HTR-8/SVneo (cell line): ENCODE data around the gene CPEB2.

Experiments used
- DNase-seq: peaks from one replicate; pipeline ENCODE4 v3.0.0; 2011; ENCODE audit warnings: low spot score, mixed read lengths; ENCODE audit not compliant: insufficient read length
- FAIRE-seq: peaks from 2 replicates; lab custom pipeline; 2011; peaks lifted over from hg19 to GRCh38; lab: Jason Lieb, UNC

CPEB2 gene

DNA sequence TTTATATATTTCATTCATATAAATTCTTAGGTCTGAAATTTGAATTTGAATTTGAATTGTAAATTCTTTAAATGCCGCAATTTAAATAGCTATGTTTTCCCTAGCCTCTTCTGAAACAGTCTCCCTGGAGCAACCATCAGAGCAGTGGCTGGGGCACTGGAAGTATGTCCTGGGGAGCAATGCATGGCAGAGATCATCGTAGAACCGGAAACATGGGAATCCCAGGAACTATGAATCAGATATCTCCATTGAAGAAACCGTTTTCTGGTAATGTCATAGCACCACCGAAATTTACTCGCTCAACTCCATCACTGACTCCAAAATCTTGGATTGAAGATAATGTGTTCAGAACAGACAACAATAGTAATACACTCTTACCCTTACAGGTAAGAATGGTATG, 4.9 kb downstream of the CPEB2 start:
- DNase-seq (no peak), FAIRE-seq (no peak)

DNA sequence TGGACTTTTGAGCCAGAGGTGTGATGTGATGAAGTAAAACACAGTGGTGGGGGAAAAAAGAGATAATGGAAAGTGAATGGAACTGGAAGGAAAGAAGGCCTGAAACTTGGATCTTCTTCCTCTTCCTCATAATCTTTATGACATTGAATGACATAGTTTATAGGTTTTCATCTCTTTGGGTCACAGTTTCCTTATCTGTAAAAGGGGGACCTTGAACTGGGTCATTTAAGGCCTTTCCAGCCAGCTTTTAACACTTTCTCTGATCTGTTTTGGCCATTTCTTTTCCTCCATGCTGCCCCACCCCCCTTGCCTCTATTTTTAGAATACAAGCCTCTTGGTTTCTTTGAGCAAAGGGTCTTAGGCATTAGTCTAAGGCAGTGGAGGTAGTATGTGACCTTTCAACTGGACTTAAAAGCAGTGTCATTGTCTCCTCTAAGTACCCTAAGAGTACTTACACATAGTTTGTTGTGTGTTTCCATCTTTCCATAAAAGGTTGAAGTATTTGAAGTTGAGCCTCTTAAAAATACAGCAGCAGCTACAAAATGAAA, 7.8 kb downstream of the CPEB2 start:
- no peak for DNase-seq
- no peak for FAIRE-seq

- no peak for FAIRE-seq
- DNase-seq, result no peak
Measured at GRCh38 chr4:15011166-15011565, 8.9 kb downstream of the CPEB2 start.

DNA sequence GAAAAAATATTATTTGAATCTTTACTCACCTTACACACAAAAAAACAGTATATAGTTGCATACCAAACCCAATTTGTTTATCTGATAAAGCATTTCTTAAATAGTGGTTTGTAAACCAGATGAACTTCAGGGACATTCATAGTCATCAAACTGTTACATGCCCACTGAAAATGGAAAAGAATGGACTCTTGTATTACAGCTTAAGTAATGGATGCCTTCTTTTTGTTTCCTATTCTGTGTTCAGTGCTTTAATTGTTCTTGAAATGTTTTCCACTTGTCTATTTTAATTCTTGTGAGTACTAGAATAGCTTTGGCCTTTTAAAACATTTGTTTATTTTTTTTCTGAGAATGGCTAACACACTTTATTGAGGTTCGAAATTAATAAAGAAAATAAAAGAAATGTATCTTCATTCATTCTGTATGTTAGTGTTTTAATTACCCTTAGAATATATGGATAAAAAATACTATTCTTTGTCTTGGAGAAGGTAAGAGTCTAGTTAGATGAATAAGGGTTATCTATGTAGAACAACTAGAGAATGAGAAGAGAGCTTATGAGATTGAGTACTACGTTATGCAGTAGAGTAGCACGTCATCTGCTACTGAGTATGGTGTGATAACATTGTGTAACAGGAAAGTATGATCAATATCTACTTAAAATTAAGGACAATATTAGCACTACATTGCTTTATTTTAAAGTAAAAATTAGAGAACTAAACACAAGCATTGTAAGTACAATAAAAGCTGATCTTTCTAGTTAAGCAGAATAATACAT, 9.9 kb downstream of the CPEB2 start:
- no peak for DNase-seq
- FAIRE-seq, result no peak

- DNase-seq, result no peak
- FAIRE-seq, result no peak
Measured at GRCh38 chr4:15013585-15013984, 11.3 kb downstream of the CPEB2 start.

- FAIRE-seq (no peak), DNase-seq (no peak)
Measured at GRCh38 chr4:15015170-15015569, 12.9 kb downstream of the CPEB2 start.

GRCh38 chr4:15018361-15018760, 16.1 kb downstream of the CPEB2 start:
- DNase-seq, result no peak
- no peak for FAIRE-seq

- DNase-seq (no peak), FAIRE-seq (no peak)
Measured at GRCh38 chr4:15020502-15021286, 18.4 kb downstream of the CPEB2 start.

DNA sequence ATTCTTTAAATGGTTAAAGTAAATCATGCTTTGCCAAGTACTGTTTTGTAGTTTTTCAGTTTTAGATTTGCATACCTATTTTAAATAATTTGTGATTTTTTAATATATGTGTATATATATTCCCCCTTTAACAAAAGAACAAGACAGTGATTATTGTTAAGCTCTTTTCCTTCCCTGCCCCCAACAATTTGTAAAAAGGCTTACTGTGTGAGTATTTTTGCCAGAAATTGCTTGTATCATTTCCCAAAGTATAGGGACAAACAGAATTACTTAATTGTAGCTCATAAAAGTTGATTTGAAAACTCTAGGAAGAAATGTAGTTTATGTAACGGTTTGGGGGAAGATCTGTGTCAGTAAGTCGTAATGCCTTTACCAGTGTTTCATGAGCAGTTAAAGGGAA, 19.0 kb downstream of the CPEB2 start:
- DNase-seq (no peak), FAIRE-seq (no peak)

DNA sequence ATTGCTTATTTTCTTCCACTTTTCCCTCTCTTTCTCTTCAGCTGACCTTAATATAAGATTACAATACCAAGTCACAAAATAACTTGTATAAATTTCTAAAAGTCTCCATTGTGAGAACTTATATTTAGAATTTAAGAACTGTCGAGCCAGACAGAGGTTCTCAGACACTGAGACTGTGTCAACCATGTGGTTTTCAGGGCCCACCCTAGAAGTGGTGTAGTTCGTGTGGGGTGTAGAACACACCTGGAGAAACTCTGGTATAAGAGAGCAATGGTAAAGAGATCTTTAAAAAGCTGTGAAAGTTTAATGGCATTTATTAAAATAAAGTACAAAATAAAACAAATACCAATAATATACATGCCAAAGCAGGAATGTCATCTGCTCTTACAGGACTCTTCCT, 19.7 kb downstream of the CPEB2 start:
- no peak for FAIRE-seq
- DNase-seq, result no peak

DNA sequence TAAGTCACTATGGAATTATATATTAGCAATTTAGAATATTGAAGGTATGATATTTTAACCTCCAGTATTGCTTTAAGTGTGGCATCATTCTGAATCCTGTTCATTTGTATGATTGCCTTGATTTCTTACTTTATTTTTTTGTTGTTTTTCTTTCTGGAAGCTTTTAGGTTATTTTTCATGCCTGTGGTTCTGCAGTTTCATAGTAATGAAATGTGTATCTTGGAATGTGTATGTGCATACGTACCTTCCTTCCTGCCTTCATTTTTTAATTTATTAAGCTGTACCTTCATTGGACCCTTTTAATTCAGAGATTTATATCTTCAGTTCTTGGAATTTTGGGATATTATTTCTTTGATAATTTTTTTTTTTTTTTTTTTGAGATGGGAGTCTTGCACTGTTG, 22.1 kb downstream of the CPEB2 start:
- DNase-seq, result no peak
- FAIRE-seq, result no peak

GRCh38 chr4:15025693-15026092, 23.4 kb downstream of the CPEB2 start:
- DNase-seq (no peak), FAIRE-seq (no peak)

GRCh38 chr4:15027921-15028435, 25.7 kb downstream of the CPEB2 start:
- no peak for DNase-seq
- FAIRE-seq, result no peak

GRCh38 chr4:15031197-15031596, 28.9 kb downstream of the CPEB2 start:
- no peak for DNase-seq
- FAIRE-seq, result no peak

DNA sequence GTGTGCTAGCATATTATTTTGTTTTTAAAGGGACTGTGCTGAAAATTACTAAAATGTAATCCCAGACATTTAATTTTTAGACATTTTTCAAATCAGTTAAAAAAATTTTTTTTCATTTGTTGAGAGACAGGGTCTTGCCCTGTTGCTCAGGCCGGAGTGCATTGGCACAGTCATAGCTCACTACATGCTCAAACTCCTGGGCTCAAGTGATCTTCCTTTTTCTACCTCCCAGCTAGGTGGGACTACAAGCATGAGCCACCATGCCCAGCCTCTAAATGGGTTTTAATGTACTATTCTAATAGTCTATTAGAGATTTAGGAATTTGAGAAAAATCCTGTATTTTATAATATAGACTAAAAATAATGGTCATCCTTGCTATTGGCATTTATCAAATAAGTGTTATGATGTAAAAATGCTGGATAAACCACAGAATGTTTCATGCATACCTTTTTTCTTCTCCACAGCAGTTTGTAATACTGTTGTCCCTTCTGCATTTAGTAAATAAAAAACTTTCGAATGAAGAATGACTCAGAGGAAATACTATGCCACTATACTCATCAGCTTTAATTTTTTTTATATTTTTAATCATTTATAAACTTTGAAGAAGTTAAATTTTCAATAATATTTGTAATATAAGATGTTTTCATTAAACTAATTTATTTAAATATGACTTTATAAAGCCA, 29.9 kb downstream of the CPEB2 start:
- FAIRE-seq, result no peak

GRCh38 chr4:15034071-15034764, 31.9 kb downstream of the CPEB2 start:
- no peak for FAIRE-seq
- DNase-seq, result no peak

More for the DNA sequence above, 29.9 kb downstream of the CPEB2 start:
- no peak for DNase-seq

GRCh38 chr4:15035159-15035558, 32.9 kb downstream of the CPEB2 start:
- FAIRE-seq (no peak), DNase-seq (no peak)

- FAIRE-seq, result no peak
- DNase-seq, result no peak
Measured at GRCh38 chr4:15037923-15038541, 35.8 kb downstream of the CPEB2 start.

DNA sequence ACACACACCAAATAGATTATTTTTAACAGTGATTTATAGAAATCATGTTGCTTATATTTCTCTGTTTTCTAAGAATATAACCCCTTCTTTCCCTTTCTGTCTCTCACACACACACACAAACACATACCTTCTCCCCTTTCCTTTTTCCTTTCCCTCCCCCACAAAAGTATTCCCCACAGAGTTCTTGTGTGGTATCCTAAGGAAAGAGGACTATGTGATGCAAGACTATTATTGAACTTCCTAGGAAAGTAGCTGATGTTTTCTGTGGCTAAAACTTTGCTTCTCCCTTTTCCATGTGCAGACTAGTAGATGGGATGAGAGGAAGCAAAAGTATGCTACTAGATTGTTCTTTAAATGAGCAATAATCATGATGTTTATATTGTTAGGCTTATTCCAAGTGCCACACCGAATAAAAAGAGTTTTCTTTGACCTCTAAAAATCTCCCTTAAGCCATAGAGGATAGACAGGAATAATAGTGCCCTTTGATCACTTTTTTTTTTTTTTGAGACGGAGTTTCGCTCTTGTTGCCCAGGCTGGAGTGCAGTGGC, 38.7 kb downstream of the CPEB2 start:
- DNase-seq (no peak), FAIRE-seq (no peak)
